SK-N-SH treated with all-trans-retinoic acid at 6 μM for 48 hours (cell line): Measurements from ENCODE around the gene SLC35C1.

Source experiments
- PATZ1 ChIP-seq: fragments of 250-450 bp; sonication (Bioruptor Pico); IDR thresholded peaks from 2 replicates; pipeline ENCODE4 v1.8.0; 2020; ENCODE audit warnings: mild to moderate bottlenecking, moderate library complexity, borderline replicate concordance
- TCF4 ChIP-seq: fragments of 250-450 bp; sonication (Bioruptor Pico); IDR thresholded peaks from 2 replicates; pipeline ENCODE4 v1.8.0; 2021; ENCODE audit warnings: mild to moderate bottlenecking, moderate library complexity, borderline replicate concordance

- TF ChIP-seq TCF4 (no peak), PATZ1 (no peak)
Measured at GRCh38 chr11:45816614-45817013, 11.7 kb downstream of the SLC35C1 start.
